ENCODE data around the gene HNRNPUL1.

The HNRNPUL1 gene

DNA sequence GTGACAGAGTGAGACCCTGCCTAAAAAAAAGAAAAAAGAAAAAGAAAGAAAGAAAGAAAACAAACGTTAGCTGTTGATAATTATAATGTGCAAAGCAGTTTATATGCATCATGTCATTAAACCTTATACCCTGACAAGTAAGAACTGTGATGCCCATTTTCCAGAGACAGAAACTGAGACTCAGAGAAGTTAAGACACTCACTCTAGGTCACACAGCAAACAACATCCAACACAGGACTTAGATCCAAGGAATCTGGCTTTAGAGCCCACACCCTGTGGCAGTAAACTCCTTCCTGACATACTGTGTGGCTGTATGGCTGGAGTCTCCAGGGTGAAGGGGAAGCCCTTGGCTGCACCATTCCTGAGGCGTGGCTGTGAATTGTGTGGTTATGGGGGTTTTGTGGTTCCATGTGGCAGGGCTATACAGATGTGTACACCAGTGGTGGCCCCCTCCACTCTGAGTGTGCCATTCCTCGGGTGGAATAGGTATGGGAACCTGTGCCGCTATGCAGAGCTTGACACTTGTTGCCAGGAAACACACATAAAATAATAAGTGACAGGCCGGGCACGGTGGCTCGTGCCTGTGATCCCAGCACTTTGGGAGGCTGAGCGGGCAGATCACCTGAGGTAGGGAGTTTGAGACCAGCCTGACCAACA is 29.5 kb upstream of the HNRNPUL1 start:
- no peak for DNase-seq (ENCODE audit: low read depth)

DNA sequence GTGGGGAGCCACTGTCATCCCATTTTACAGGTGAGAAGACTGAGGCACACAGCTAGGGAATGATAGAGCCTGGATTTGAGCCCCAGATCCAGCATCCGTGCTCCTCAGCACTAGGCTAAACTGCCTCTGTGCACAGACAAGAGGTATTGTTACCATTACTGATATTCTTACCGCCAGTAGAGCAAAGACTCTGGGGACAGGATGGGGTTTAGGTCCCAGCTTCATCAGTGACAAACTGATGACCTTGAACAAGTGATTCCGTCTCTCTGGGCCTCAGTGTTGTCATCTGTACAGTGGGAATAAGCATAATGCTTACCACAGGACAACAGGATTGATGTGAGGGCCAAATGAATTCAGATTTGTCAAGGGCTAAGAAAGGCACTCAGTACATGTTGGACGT is 28.7 kb upstream of the HNRNPUL1 start:
- DNase-seq (ENCODE audit: low read depth), result no peak

DNA sequence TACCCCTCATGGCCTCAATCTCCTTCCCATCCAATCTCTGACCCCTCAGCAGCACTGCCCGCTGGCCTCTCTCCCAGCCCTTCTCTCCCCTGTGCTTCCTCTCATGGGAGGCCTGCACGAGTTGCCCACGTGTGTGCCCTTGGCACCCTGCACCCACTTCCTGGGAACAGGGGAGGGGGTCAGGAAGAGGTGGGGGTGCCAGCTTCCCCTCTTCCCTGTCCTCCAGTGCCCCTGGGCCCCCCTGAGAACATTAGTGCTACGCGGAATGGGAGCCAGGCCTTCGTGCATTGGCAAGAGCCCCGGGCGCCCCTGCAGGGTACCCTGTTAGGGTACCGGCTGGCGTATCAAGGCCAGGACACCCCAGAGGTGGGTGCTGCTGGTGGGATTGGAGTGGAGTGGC is 25.9 kb upstream of the HNRNPUL1 start:
- DNase-seq (ENCODE audit: low read depth), result no peak

DNA sequence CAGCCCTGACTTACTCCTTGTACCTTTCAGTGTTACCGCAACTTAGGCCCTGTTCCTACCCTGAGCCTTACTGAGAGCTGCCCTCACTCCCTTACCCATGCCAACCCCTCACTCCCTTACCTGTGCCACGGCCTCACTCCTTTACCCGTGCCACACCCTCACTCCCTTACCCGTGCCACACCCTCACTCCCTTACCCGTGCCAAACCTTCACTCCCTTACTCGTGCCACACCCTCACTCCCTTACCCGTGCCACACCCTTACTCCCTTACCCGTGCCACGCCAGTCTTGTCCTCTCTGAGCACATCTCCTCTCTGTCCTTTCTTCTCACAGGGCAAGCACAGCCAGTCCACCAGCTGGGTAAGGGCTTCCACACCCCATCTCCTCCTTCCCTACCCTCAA is 24.8 kb upstream of the HNRNPUL1 start:
- no peak for DNase-seq (ENCODE audit: low read depth)

DNA sequence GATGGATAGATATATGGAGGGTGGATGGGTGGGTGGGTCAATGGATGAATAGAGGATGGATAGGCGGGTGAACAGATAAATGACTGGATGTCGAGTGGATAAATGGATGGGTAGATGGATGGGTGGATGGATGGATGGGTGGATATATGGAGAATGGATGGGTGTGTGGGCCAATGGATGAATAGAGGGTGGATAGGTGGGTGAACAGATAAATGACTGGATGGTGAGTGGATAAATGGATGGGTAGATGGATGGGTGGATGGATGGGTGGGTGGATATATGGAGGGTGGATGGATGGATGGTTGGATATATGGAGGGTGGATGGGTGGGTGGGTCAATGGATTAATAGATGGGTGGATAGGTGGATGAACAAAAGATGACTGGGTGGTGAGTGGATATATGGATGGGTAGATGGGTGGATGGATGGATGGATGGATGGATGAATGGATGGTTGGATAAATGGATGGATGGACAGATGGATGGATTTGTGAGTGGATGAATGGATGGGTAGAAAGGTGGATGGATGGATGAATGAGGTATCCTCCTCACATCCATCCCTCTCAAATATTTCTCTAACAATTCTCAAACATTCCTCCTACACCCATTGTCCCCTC is 24.1 kb upstream of the HNRNPUL1 start:
- no peak for DNase-seq (ENCODE audit: low read depth)

DNA sequence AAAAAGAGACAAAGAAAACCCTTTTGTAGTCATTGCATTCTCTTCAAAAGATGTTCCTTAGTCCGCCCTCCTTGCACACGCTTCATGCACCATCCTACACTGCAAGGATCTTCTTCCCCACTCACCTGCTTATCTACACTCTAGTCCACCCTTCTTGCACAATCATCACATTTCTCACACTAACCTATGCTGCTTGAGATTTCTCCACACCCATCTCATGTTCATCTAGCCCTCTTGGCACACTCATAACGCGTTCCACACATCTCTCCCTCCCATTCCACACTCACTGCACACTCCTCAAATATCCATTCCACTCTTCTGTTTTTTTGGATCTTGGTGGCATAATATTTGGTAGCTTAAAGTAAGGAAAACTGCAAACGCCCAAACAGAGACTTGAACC is 22.3 kb upstream of the HNRNPUL1 start:
- no peak for DNase-seq (ENCODE audit: low read depth)

DNA sequence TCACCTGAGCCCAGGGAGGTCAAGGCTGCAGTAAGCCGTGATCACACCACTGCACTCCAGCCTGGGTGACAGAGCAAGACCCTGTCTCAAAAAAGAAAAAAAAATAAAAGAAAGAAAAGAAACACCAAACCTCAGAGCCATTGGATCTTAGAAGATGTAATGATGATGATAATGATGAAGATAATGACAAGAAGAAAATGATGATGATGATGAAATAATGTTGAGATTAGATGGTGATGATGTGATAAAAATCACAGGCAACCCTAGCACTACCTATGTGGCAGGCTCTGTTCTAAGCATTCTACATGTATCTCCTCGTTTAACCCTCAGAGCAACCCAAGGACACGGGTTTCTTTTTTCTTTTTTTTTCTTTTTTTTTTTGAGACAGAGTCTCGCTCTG is 20.1 kb upstream of the HNRNPUL1 start:
- DNase-seq (ENCODE audit: low read depth), result no peak

DNA sequence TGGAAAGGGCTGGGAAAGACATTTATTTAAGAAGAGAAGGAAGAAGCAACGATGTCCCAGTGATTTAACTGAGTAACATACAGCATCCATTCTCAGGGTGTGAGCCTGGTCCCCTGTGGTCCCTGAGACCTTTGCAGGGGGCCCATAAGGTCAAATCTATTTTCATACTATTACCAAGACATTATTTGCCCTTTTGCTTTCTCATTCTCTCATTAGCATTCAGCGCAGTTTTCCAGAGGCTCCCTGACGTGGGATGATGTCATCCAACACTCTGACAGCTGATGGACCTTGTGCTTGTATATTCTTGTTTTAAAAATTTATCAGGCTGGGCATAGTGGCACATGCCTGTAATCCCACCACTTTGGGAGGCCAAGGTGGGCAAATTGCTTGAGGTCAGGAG is 18.3 kb upstream of the HNRNPUL1 start:
- no peak for DNase-seq (ENCODE audit: low read depth)

DNA sequence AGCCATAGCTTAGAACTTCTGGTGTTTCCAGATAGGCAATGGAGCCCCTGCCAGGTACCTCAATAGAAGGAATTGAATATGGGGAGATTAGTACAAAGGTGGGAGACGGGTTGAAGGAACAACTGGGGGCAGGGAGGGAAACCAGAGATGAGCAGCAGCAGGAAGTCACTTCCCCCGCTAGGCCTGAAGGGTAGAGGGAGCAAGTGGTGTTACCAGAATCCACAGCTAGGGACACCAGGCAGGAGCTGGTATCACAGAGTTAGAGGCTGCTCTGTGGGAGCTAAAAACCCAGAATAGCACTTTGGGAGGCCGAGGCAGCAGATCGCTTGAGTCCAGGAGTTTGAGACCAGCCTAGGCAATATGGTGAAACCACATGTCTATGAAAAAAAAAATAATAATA is 15.3 kb upstream of the HNRNPUL1 start:
- peak; percentile 42 for DNase-seq (ENCODE audit: low read depth)

DNA sequence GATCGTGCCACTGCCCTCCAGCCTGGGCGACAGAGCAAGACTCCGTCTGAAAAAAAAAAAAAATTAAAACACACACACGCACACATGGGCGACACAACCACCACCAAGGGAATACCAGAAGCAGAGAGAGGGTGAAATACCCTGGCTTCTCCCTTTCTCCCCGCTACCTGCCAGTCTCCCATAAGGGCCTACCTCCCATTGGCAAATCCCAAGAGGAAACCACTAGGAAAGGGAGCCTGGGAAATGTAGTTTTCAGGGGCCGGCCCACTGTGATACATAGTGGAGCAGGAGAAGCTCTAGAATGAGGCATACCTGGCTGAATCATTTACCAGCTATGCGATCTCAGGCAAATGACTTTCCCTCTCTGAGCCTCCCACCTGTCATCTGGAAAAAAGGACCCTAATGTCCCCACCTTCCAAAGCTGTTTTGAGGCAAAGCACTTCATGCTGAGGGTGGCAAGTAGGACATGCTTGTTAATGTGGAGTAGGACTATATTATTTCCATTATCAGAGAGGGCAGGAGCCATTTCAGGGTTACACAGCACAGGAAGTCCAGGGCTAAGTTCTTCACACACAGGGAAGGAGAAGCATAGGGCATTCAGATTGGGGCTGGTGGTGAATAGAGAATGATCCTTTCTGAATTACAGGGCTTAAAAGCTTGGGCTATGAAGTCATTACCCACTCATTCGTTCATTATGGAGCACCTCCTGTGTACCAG is 14.3 kb upstream of the HNRNPUL1 start:
- peak; percentile 52 for DNase-seq (ENCODE audit: low read depth)

DNA sequence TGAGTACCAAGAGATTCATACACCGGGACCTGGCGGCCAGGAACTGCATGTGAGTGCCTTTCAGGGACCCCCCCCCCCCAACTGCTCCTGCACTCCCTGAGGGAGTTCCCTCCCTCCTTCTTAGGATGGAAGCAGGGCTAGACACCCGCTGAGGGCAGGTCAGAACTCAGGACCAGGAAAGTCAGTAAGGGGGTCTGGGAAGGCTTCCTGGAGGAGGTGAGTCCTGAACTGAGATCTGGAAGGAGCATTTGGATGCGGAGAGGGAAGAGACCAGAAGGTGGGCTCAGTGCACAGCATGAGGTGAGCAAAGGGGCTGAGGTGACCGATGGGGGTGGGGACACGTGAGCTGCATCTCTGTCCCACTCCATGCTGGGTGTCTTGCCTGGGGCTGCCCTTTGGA is 10.5 kb upstream of the HNRNPUL1 start:
- no peak for DNase-seq (ENCODE audit: low read depth)

DNA sequence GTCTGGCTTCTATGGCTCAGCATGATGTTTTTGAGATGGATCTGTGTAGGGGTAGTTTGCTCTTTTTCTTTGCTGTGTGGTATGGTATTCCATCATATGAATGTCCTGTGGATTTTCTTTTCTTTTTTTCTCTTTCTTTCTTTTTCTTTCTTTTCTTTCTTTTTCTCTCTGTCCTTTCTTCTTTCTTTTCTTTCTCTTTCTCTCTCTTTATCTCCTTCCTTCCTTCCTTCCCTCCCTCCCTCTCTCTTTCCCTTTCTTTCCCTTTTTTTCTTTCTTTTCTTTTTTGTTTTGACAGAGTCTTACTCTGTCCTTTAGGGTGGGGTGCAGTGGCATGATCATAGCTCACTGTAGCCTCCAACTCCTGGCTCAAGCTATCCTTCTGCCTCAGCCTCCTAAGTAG is 9.0 kb upstream of the HNRNPUL1 start:
- DNase-seq (ENCODE audit: low read depth), result no peak

DNA sequence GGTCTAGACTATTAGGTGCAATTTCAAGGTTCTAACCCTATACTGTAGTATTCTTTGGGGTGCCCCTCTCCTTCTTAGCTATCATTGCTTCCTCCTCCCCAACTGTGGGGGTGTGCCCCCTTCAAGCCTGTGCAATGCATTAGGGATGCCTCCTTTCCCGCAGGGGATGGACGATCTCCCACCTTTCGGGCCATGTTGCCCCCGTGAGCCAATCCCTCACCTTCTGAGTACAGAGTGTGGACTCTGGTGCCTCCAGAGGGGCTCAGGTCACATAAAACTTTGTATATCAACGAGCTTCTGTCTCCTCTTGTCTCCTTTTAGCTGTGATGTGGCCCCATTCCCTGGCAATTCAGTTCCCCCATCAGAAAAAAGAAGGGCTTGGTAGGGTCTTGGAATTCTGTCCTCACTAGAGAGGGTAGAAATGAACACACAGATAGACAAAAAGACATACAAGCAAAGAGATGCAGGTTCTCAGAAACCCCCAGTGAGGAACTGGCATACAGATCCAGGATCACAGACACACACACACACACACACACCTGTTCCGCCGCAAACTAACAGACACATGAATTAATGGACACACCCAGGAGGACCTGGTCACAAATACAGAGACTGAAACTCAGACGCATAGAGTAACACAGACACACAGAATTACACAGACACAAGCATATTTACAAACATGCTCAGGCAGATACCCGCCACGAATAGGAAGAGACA is 2.5 kb upstream of the HNRNPUL1 start:
- DNase-seq (ENCODE audit: low read depth), result no peak

DNA sequence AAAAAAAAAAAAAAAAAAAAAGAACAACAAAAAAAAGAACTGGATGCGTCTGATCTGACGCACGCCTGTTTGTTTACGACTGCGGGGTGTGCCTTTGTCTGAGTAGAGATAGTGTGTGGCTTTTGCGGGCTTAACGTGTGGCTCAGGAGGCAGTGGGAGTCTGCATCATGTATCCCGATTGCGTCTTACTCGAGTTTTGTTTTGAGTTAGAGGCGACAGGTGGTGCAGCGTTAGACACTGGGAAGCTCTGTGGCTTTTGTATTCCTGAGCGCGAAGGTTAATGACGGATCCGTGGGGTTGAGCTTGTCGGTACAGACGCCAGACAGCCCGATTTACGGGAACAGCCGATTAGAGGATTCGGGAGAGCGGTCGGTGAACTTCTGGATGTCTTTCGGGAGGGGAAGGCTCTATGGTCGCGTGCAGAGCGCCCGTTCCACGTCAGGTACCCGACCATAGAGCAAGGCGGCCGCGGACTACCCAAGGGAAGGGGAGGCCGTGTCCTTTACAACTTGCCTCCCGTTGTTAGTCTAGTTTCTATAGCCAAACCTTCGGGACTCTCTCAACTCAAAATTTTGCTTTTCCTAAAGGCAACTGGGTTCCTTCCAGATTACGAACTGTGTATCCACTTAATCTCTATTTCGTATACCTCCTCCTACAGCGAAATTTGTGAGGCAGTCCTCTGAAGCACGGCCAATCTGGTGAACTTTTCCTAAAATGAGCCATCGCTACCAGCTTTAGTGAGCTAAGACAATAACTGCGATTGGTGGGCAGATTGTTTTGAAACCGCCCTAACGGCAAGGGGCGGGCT is 926 bp upstream of the HNRNPUL1 start:
- DNase-seq (ENCODE audit: low read depth), result peak; percentile 91

DNA sequence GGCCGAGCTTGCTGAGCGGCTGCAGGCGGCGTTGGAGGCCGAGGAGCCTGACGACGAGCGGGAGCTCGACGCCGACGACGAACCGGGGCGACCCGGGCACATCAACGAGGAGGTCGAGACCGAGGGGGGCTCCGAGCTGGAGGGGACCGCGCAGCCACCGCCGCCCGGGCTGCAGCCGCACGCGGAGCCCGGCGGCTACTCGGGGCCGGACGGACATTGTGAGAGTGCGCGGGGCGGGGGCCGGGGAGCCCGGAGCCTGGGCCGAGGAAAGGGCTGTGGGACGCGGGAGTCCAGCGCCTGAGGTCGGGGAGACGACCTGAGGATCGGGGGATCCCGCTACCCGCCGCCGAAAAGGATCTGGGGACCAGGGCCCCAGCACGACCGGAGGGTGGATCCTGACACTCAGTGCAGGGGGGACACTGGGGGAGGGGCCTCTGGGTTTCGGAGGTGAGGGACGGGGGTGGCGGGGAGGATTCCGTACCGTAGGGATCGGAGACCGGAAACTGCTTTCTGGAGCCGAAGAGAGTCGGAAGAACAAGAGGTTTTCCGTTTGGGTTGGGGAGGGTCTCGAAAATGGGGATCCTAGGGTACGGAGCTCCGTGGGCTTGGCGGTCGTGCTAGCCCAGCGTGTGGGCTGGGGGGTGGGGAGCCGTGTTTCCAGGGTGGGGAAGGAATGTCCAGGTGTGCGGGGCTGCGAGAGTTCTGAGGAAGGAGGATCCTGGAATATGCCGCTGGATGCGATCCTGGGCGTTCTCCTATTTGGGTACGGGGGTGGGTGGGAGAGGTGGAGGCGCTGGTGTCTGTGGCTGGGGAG is 616 bp downstream of the HNRNPUL1 start:
- peak; percentile 70 for DNase-seq (ENCODE audit: low read depth)

DNA sequence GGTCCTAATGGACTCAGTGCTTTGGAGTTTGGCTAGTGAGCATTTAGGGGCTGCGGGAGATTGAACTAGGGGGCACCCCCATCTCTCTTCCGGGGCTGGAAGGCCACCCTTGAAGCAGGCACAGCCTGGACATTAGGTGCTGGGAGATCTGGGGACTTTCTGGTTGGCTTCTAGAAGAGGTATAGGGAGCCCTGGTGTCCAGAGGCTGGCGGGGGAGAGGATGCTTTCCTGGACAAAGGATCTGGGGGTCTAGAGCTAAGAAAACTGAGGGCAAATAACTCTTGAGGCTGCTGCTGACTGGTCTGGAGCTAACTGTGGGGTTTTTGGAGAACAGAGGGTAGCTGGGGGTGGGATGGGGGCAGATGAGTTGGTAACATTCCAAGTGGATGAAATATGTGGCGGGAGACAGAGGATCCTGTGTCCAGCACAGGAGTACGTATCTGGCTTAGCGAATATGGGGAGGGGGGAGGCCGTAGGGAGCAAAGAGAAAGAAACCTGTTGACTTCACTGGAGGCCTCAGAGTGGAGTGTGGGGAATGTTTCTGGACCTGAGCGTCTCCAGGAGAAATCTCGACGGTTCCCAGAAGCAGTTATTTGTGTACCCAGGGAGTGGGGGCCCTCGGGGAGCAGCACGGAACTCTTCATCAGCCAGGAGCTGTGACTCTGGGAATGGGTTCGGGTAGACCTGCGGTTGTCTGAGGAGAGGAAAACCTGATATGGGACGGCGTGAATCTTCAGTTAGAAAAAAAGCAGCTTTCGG is 1.4 kb downstream of the HNRNPUL1 start:
- DNase-seq (ENCODE audit: low read depth), result peak; percentile 45

DNA sequence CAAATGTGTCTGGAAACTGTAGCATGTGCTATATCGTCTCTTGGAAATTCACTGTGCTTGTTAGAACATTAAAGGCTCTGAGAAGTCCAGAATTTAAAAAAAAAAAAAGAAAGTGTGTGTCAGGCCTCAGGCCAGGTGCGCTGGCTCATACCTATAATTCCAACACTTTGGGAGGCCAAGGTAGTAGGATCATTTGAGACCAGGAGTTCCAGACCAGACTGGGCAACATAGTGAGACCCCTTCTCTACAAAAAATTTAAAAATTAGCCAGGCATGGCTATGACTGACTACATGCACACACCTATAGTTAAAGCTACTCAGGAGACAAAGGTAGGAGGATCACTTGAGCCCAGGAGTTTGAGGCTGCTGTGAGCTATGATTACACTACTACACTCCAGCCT is 4.9 kb downstream of the HNRNPUL1 start:
- DNase-seq (ENCODE audit: low read depth), result no peak

DNA sequence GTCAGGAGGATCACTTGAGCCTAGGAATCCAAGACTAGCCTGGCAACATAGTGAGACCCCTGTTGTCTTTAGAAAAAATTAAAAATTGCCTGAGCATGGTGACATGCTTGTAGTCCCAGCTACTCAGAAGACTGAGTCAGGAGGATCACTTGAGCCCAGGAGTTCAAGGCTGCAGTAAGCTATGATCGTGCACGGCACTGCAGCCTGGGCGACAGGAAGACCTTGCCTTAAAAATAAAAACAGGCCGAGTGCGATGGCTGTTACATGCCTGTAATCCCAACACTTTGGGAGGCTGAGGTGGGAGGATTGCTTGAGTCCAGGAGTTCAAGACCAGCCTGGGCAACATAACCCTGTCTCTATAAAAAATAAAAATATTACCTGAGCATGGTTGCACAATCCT is 5.4 kb downstream of the HNRNPUL1 start:
- DNase-seq (ENCODE audit: low read depth), result no peak

DNA sequence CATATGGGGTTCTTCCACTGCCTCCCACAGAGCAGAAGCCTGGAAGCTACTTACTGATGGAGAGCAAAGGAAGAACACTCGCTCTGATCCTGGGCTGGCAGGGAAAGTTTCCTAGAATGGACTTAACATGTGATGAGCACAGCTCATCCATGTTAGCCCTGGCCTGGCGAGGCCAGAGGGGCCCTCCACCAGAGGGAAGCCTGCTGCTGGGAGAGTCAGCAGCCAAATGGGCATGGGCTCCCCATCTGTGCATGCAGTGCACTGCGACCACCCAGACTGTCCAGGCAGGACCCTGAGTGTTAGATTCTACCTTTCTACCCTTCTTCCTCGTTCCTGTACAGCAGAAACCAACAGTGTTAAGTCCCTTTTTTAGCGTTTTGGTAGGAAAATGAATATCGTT is 8.9 kb downstream of the HNRNPUL1 start:
- no peak for DNase-seq (ENCODE audit: low read depth)

DNA sequence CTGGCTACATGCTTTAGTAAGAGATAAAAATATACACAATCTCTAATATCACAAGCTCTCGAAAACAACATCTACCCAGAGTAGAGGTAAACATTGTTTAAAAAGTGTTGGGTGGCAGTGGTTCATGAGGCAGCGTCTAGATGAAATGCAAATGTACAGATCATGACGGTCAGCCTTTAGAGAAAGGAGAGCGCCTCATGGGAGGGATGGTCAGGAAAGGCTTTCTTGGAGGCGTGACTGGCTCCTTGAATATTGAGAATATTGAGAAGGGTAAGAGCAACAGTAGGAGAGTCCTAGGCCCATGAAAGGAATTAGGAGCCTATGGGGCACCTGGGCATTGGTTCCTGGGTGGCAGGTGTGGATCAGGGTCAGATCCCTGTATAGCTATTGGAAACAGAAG is 10.6 kb downstream of the HNRNPUL1 start:
- DNase-seq (ENCODE audit: low read depth), result no peak

DNA sequence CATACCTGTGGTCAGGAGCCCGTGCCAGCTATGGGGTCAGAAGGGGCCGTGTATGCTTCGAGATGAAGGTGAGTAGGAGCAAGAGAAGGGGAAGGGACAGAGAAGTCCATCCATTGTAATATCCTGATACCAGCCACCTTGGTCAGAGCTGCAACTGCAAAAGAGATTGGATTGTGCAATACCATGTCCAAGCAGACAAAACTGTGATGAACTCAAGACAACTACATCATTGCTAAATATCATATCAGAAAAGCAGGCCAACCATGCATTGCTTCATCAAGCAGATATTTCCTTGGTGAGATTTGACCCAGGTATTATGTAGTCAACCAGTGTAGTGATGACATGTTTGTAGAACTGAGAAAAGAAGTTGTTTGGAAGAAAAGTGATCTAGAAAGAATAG is 12.1 kb downstream of the HNRNPUL1 start:
- no peak for DNase-seq (ENCODE audit: low read depth)

Data from ELR (cell line).